ENCODE results near the gene ATP10B.
A peak's percentile ranks its signal among the peaks of the same experiment; 100 is the strongest.

The ATP10B gene

DNA sequence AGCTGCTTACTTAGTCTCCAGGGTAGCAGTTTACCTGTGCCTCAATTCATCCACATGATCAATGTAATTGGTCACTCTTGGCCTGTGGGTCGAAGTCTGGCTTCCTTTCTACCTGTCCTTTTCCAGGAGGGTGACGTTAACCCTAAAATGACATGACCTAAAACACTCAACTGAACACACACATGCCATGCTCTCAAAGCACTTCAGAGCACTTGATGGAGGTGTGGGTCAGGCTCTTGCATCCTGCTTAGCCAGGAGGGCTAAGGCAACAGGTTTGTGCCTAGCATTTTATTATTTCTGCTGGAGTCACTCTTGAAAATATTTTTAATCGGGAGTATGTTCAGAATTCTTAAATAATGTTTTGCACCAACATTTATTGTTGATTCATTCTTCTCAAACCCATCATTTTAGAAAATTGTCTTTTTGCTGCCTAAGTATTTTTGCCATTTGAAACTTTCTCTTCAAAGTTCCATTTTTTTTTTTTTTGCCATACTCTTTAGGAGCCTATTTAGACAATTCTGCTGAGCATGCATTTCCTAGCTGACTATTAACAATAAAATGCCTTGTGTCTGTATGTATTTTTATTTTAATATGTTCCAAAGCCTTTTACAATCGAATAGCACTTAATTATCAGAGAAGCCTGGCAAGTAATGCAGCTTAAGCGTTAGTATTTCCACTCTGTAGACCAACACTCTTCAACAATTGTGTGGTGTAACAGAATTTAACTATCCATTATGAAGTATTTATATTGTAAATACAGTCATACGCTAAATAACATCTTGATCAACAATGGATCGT is 59.1 kb downstream of the ATP10B start:
- H3K4me3 ChIP-seq (ENCODE audit: low read depth, low read length) = no peak overlapping the region
- H3K9me3 ChIP-seq (ENCODE audit: severe bottlenecking) = no peaks in the 10 kb centered on the region
- H3K27ac ChIP-seq = no peak overlapping the region
- H3K27me3 ChIP-seq (ENCODE audit: insufficient read depth, low read depth, severe bottlenecking) = peaks cover 79% of the 10 kb centered on the region
- no peaks in the 10 kb centered on the region for H3K36me3 ChIP-seq
- TF ChIP-seq, protein P1, sequence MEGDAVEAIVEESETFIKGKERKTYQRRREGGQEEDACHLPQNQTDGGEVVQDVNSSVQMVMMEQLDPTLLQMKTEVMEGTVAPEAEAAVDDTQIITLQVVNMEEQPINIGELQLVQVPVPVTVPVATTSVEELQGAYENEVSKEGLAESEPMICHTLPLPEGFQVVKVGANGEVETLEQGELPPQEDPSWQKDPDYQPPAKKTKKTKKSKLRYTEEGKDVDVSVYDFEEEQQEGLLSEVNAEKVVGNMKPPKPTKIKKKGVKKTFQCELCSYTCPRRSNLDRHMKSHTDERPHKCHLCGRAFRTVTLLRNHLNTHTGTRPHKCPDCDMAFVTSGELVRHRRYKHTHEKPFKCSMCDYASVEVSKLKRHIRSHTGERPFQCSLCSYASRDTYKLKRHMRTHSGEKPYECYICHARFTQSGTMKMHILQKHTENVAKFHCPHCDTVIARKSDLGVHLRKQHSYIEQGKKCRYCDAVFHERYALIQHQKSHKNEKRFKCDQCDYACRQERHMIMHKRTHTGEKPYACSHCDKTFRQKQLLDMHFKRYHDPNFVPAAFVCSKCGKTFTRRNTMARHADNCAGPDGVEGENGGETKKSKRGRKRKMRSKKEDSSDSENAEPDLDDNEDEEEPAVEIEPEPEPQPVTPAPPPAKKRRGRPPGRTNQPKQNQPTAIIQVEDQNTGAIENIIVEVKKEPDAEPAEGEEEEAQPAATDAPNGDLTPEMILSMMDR (IDR thresholded peaks at IDR 0.05; ENCODE audit: low read depth, low read length) = no peak
- DNase-seq = no peak

DNA sequence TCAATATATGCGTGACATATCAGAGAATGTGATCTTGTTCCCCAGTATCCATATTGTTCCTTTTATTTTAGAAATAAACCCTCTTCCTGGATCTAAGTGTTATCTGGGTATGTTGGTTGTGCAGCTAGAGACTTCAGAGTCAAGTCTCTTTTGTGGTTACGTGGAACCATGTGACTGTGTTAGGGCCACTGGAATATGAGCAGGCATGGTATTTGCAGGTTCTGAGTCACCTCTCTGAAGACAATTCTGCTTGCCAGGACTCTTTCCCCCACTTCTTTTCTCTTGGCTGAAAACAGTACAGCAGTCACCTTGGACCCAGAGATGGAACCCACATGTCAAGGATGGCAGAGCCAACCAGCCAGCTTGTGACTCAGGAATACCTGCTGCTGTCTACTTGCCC is 59.7 kb downstream of the ATP10B start:
- no peaks in the 10 kb centered on the region for H3K9me3 ChIP-seq (ENCODE audit: severe bottlenecking)
- no peak for DNase-seq
- H3K27ac ChIP-seq = no peak overlapping the region
- no peaks in the 10 kb centered on the region for H3K36me3 ChIP-seq
- H3K27me3 ChIP-seq (ENCODE audit: insufficient read depth, low read depth, severe bottlenecking) = peaks cover 83% of the 10 kb centered on the region
- no peak overlapping the region for H3K4me3 ChIP-seq (ENCODE audit: low read depth, low read length)
- TF ChIP-seq, protein P1 (IDR thresholded peaks at IDR 0.05; ENCODE audit: low read depth, low read length) = no peak

DNA sequence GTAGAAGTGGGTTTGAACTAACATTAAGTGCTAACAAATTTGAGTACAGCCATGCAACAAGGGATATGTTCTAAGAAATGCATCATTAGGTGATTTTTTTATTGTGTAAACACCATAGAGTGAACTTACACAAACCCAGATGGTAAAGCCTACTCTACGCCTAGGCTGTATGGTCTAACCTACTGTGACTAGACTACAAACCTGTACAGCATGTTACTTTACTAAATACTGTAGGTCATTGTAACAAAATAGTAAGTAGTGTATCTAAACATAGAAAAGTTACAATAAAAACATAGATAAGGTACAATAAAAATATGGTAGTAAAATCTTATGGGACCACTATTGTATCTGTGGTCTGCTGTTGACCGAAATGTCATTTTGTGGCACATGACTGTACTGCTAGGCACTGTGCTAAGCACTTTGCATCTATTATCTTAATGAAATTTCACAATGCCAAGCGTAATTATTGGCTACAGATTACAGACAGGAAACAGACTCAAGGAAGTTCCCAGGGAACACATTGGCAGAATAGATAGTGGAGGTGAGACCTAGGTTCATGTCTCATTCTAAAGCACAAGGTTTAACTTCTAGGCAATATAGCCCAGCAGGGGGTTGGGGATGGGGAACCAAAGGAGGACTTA is 62.7 kb downstream of the ATP10B start:
- H3K27ac ChIP-seq = no peak overlapping the region
- H3K27me3 ChIP-seq (ENCODE audit: insufficient read depth, low read depth, severe bottlenecking) = peaks cover 83% of the 10 kb centered on the region
- no peaks in the 10 kb centered on the region for H3K36me3 ChIP-seq
- H3K9me3 ChIP-seq (ENCODE audit: severe bottlenecking) = no peaks in the 10 kb centered on the region
- TF ChIP-seq, protein P1 (IDR thresholded peaks at IDR 0.05; ENCODE audit: low read depth, low read length) = no peak
- no peak for DNase-seq
- H3K4me3 ChIP-seq (ENCODE audit: low read depth, low read length) = no peak overlapping the region

DNA sequence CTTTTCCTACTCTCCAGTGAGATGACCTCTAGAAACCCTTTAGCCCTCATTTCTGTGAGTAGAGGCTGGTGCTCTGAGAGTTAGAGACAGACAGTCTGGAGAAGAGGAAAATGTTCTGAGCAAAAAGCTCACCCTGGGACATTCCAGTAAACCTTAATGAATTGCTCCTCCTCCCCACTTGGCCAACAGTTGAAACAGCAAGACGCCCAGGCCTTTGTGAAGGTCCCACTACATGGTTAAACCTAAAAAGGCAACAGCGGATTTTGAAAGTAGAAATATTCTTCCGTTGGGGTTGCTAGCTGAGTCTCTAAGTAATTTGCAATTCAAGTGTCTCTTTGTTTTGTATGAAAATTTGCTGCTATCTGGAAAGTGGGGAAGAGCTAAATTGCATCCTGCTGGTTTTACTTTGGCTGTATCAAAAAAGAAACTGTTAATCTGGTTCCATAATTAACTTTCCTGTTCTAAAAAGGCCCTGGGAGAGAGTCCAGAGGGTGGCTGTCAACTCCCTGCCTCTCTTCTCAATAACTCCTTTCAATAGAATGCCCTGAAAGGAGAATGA is 63.8 kb downstream of the ATP10B start:
- no peak for DNase-seq
- TF ChIP-seq, protein P1 (IDR thresholded peaks at IDR 0.05; ENCODE audit: low read depth, low read length) = no peak
- no peaks in the 10 kb centered on the region for H3K9me3 ChIP-seq (ENCODE audit: severe bottlenecking)
- no peak overlapping the region for H3K27ac ChIP-seq
- peaks cover 82% of the 10 kb centered on the region for H3K27me3 ChIP-seq (ENCODE audit: insufficient read depth, low read depth, severe bottlenecking)
- H3K4me3 ChIP-seq (ENCODE audit: low read depth, low read length) = no peak overlapping the region
- no peaks in the 10 kb centered on the region for H3K36me3 ChIP-seq

DNA sequence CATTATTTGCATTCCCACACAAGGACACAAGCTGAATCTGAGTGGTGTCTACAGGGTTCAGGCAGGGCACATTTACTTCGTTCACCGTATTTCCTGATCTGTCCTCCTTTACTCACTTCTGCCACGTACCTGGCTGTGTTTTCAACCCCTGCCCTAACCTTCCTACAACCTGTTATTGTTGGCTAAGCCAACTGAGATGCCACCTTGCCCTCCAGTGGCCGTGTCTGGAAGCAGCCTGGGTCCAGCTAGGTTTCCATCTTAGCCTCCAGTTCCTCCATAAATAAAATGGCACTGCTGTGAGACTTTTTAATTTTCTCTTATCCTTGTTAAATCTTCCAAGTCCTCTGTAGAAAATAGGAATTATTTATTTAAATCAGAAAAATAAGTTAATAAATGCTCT is 64.8 kb downstream of the ATP10B start:
- Histone ChIP-seq H3K4me3 (ENCODE audit: low read depth, low read length) (no peak overlapping the region), H3K27ac (no peak overlapping the region), H3K36me3 (no peaks in the 10 kb centered on the region), H3K27me3 (ENCODE audit: insufficient read depth, low read depth, severe bottlenecking) (peaks cover 74% of the 10 kb centered on the region), H3K9me3 (ENCODE audit: severe bottlenecking) (no peaks in the 10 kb centered on the region)
- TF ChIP-seq, protein P1 (IDR thresholded peaks at IDR 0.05; ENCODE audit: low read depth, low read length) = peak; percentile 57
- peak; percentile 12 for DNase-seq

Data from WERI-Rb-1 (cell line).